Gastroesophageal sphincter (tissue), 3 donors: ENCODE measurements around the gene LURAP1L.

Experiments used
- CTCF ChIP-seq, 4 experiments: fragments of 200-600 bp in 2 of 4; fragments of 450-650 bp in 2 of 4; sonication (generic) in 1 of 4; IDR thresholded peaks; one replicate each; pipeline ENCODE4 v1.5.1; 2017 to 2019; ENCODE audit warnings: antibody characterized with exemption in 4 of 4, mild to moderate bottlenecking in 2 of 4, moderate library complexity in 2 of 4
- EP300 ChIP-seq: sonication (generic); formaldehyde crosslinking; IDR thresholded peaks from one replicate; pipeline ENCODE4 v1.6.1; 2017; ENCODE audit warnings: antibody characterized with exemption, mild to moderate bottlenecking
- POLR2A ChIP-seq, 2 donors: fragments of 450-650 bp; IDR thresholded peaks; one replicate each; pipeline ENCODE4 v1.6.1; 2017; ENCODE audit warnings: antibody characterized with exemption in 2 of 2, mild to moderate bottlenecking in 2 of 2, moderate library complexity in 1 of 2

GRCh38 chr9:12817702-12818101 lies 42.9 kb downstream of the LURAP1L start:
- TF ChIP-seq CTCF (IDR thresholded peaks at IDR 0.05) (no peak), POLR2A (IDR thresholded peaks at IDR 0.05) (no peak), EP300 (no peak)
